Testis (tissue), 3 donors: ENCODE results near the gene MBNL2. TPM values are rescaled to one million over a fixed set of nuclear protein-coding genes. Genes with fewer than 3 reads are reported as not detected.

Source experiments
- DNase-seq: peaks from one replicate; pipeline ENCODE4 v3.0.0-alpha.2; 2019
- H3K27ac ChIP-seq, 2 donors: fragments of 200-600 bp; sonication (generic); one replicate each; pipeline ENCODE4 v1.5.1; 2019
- H3K27me3 ChIP-seq: fragments of 200-600 bp; sonication (generic); one replicate; pipeline ENCODE4 v1.5.1; 2019
- H3K36me3 ChIP-seq: fragments of 200-600 bp; sonication (generic); one replicate; pipeline ENCODE4 v1.5.1; 2017; ENCODE audit warnings: low read depth; ENCODE audit errors: missing control alignments
- H3K4me1 ChIP-seq: fragments of 200-600 bp; sonication (generic); one replicate; pipeline ENCODE4 v1.5.1; 2019
- H3K4me3 ChIP-seq, 2 donors: fragments of 200-600 bp; sonication (generic); one replicate each; pipeline ENCODE4 v1.5.1; 2017 to 2019
- H3K9me3 ChIP-seq: fragments of 200-600 bp; sonication (generic); one replicate; pipeline ENCODE4 v1.5.1; 2017
- POLR2A ChIP-seq: fragments of 450-650 bp; IDR thresholded peaks from one replicate; pipeline ENCODE4 v1.6.1; 2017; ENCODE audit warnings: antibody characterized with exemption, mild to moderate bottlenecking, moderate library complexity
- WGBS, 2 donors: methylation state at CpG; one replicate each; pipeline ENCODE4 v1.1.5; 2018; 5-methylcytosine and 5-hydroxymethylcytosine counted together
- intact Hi-C: fragments of 100-400 bp; cut with DNase I; formaldehyde crosslinking; loops from one replicate; pipeline ENCODE4 v1.15.1; 2023; ENCODE audit warnings: low total_unique reads
- polyA plus RNA-seq: library from polyadenylated mRNA; stranded (reverse); fragments of 350-450 nt; fragmentation: Illumina TruSeq; extraction: RNeasy Lipid Tissue Mini Kit (QIAGEN cat#74804); gene quantifications from one replicate; pipeline ENCODE4 v1.2.3, GENCODE V29; 2014; ENCODE audit warnings: low read depth, low replicate concordance; ENCODE audit not compliant: insufficient read depth
- total RNA-seq, 2 donors: library from RNA; depleted of rRNA; stranded (reverse); fragments of >200 nt; gene quantifications; one replicate each; pipeline ENCODE4 v1.2.3, GENCODE V29; 2016
- TF ChIP-seq, protein P1 (sequence below), 3 experiments: fragments of 450-650 bp in 2 of 3; fragments of 200-600 bp in 1 of 3; sonication (generic) in 1 of 3; IDR thresholded peaks; one replicate each; pipeline ENCODE4 v1.5.1; 2016 to 2019; ENCODE audit warnings: antibody characterized with exemption in 3 of 3, mild to moderate bottlenecking in 2 of 3, moderate library complexity in 1 of 3

MBNL2 gene
- total and polyA plus RNA-seq, 3 donors from 2014 or later, result 21.5 to 83.0 (median 69.4) TPM

DNA sequence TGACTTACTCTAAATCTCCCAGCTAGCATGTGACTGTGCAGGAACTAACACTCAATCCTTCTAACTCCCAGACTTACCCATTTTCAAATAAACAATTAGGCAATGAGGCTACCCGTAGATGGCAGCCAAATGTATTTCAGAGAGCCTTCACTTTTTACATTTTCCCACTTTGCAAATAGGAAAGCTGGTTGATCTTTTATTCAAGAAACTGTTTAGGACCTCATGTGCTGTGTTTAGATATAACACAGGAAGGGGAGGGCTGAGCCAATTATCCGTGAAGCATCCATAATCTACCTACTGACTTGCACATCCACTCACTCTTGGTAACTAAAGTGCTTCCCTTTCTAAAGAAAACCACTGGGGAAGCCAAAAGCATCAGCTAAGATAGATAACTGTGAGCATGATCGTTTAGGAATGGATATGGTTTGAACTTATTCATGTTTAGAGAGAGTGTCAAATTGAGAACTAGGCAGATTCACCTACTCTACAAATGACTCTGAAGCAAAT lies 33.4 kb downstream of the MBNL2 start:
- H3K4me1 ChIP-seq, result peaks cover 16% of the 10 kb centered on the region
- H3K36me3 ChIP-seq, result no peaks in the 10 kb centered on the region
- H3K27ac ChIP-seq, result no peak overlapping the region
- intact Hi-C loops, result no loop called here
- DNase-seq, result no peak
- TF ChIP-seq, protein P1, sequence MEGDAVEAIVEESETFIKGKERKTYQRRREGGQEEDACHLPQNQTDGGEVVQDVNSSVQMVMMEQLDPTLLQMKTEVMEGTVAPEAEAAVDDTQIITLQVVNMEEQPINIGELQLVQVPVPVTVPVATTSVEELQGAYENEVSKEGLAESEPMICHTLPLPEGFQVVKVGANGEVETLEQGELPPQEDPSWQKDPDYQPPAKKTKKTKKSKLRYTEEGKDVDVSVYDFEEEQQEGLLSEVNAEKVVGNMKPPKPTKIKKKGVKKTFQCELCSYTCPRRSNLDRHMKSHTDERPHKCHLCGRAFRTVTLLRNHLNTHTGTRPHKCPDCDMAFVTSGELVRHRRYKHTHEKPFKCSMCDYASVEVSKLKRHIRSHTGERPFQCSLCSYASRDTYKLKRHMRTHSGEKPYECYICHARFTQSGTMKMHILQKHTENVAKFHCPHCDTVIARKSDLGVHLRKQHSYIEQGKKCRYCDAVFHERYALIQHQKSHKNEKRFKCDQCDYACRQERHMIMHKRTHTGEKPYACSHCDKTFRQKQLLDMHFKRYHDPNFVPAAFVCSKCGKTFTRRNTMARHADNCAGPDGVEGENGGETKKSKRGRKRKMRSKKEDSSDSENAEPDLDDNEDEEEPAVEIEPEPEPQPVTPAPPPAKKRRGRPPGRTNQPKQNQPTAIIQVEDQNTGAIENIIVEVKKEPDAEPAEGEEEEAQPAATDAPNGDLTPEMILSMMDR (IDR thresholded peaks at IDR 0.05), result no peak
- TF ChIP-seq POLR2A, result no peak
- H3K4me3 ChIP-seq, result no peak overlapping the region
- 61 to 63% methylated on average over 3 of the region's 3 CpGs for WGBS, 2 donors
- no peaks in the 10 kb centered on the region for H3K9me3 ChIP-seq
- H3K27me3 ChIP-seq, result no peaks in the 10 kb centered on the region

DNA sequence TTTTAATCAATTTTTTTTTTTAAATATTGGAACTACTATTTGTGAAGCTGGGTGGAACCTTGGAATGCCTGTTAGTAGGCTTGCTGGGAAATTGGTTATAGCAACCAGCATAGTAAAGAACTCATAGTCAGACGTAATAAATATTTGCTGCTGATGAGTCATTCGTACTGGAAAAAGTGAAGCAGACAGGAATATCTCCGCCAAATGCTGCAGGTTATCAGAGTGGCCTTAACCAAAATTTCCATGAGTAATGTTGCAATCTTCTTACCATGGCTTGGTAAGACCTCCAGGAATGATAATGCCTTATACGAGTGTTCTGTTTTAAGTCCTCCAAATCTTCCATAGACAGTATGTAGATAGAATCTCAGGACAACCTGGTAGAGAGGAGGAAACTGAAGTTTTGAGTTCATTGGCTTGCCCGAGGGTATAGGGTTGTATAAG lies 34.2 kb downstream of the MBNL2 start:
- WGBS, 2 donors, result 65% methylated on average over 5 of the region's 5 CpGs
- Histone ChIP-seq H3K27me3 (no peaks in the 10 kb centered on the region), H3K9me3 (no peaks in the 10 kb centered on the region), H3K4me1 (peaks cover 17% of the 10 kb centered on the region), H3K27ac (no peak overlapping the region), H3K36me3 (no peaks in the 10 kb centered on the region), H3K4me3 (no peak overlapping the region)
- no peak for DNase-seq
- TF ChIP-seq, protein P1 (IDR thresholded peaks at IDR 0.05), result no peak
- TF ChIP-seq POLR2A, result no peak
- intact Hi-C loops, result no loop called here

- Histone ChIP-seq H3K27ac (no peak overlapping the region), H3K4me3 (no peak overlapping the region), H3K4me1 (peaks cover 27% of the 10 kb centered on the region), H3K27me3 (no peaks in the 10 kb centered on the region), H3K9me3 (no peaks in the 10 kb centered on the region), H3K36me3 (no peaks in the 10 kb centered on the region)
- 86 to 88% methylated on average over 6 of the region's 6 CpGs for WGBS, 2 donors
- no peak for DNase-seq
- intact Hi-C loops, result no loop called here
- TF ChIP-seq POLR2A, result no peak
- TF ChIP-seq, protein P1 (IDR thresholded peaks at IDR 0.05), result no peak
These were observed 35.2 kb downstream of the MBNL2 start for GRCh38 chr13:97257228-97257755.

DNA sequence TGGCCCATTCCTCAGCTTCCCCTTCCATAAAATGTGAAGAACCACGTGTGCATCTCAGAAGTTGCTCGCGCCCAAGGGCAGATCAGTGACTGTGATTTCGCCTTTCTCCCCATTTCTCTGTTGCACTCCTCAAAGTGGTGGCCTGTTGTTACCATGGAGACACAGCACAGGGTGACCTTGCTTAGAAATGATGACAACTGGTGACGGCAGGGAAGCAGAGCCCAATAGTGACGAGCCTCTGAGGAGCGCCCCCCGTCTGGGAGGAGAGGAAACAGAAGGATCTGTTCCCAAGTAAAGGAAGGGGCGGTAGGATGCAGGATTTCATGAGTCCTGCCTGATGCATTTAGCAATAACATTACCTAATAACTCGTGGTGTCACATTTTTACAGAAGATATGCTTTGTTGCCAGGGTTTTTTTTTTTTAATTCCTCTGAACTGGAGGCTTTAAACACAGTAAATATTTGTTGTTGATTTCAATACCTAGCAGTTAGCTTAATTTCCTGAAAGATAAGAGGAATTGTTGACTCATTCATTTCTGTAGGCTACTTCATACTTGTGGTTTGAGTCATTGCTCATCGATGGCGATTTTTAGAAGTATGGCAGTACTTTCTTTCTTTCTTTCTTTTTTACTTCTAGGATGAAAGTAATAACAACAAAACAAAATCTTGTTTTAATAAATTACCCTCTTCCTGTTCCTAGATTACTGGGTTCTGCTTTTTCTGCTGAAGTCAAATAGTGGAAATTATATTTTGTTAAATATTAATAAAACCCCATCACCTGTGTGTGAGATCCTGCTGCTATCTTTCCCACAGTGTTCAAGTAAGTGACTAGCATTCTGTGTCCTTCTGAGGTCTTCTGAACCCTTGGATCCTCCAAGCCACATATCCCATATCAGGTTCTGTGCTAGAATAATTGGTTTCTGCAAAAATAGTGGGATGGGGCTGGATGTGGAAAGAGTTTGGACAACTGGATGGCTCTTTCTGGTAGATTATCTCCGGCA lies 36.0 kb downstream of the MBNL2 start:
- no peak overlapping the region for H3K4me3 ChIP-seq
- H3K27me3 ChIP-seq, result no peaks in the 10 kb centered on the region
- H3K36me3 ChIP-seq, result no peaks in the 10 kb centered on the region
- DNase-seq, result no peak
- no peak for TF ChIP-seq POLR2A
- TF ChIP-seq, protein P1 (IDR thresholded peaks at IDR 0.05), result no peak
- peaks cover 27% of the 10 kb centered on the region for H3K4me1 ChIP-seq
- peak overlapping the region in 1 of 2 donors; percentile 38 for H3K27ac ChIP-seq
- 61 to 74% methylated on average over 12 to 13 of the region's 13 CpGs for WGBS, 2 donors
- H3K9me3 ChIP-seq, result no peaks in the 10 kb centered on the region
- intact Hi-C loops, result no loop called here
